SW480 (cell line): Measurements from ENCODE around the gene UBASH3A.
A peak's percentile ranks its signal among the peaks of the same experiment; 100 is the strongest.

ENCODE experiments used
- DNase-seq: peaks from one replicate; pipeline ENCODE4 v3.0.0-alpha.2; 2016; ENCODE audit warnings: low spot score

Gene UBASH3A

DNA sequence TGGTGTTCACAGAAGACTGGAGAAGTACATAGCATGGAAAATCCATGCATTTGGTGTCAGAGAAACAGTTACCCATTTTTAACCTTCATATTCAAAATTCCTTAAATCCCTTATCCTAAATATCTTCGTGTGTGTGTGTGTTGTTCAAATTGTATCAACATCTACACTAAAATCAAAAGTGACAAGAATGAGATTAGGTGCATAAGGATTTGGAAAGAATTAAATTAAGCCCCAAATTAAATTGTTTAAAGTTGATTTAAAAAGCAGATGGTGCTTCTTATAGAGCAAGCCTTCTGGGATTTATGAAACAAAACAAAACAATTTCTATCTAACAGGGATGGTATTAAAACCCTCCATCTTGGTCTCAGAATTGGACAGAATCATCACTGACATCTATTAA, 87.6 kb downstream of the UBASH3A start:
- no peak for DNase-seq

DNA sequence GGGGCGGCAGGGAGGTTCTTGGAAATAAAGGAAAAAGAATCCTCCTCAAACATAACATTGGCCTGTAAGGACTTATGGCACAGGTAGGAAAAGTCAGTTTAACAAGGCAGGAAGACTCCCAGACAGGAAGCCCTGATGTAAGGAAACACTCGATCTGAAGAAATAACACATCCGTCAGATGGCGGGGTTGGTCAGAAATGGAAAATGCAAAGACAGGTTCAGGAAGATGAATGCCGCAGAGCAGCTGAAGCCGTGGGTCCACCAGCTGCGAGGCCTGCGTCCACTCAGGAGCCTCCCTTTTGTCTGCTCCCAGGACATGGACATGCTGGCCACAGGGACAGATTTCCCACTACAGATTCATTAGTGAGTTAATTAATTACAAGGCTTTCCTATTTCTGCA, 88.5 kb downstream of the UBASH3A start:
- no peak for DNase-seq

DNA sequence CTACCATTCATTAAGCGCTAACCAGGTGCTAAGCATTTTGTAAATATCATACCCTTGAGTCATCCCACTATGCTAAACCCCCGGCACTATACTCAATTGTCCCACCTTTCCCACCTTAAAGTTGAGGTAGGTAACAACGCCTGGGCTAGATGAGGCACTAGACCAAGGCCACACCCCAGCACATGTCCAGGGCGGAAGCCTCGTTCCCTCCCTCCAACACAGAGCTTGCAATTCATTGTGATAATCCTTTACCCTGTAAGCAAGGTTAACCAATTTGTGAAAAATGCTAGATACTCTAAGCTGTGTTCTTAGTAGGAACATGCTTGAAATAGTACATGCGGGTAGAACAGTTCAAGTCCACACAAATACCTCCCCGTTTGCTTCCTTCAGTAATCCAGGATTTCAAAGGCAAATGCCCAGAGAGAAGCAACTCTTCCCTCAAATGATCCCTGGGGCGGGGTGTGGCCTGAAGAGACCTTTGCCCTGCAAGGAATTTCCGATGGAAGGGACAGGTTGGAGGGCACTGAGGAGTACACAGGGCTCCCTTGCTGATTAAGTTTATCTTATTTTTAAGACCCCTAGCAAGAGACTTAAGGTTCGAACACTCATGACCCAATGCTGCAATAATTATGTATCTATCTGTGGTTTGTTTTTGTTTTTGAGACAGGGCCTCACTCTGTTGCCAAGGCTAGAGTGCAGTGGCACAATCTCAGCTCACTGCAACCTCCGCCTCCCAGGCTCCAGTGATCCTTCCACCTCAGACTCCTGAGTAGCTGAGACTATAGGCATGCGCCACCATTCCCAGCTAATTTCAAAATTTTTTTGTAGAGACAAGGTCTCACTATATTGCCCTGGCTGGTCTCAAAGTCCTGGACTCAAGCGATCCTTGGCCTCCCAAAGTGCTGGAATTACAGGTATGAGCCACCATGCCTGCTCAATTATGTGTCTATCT, 89.7 kb downstream of the UBASH3A start:
- peak; percentile 27 for DNase-seq

DNA sequence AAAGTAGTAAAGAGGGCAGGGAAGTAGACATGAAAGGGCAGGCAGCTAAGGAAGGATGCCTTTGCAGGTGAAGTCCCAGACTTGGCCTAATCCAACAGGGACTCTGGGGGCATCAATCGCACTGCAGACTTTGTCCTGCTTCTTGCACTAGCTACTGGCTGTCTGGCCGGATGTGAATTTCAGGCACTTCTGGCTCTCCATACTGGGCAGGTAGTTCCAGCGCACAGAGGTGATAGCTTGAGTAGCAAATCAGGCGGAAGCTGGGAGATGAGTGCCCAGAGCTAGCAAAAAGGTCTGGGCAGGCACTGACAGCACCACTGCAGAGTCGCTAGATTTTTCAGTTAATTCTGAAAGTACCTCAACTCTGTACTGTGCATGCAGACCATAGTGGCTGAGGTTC, 91.3 kb downstream of the UBASH3A start:
- DNase-seq: no peak

- peak; percentile 58 for DNase-seq
These were observed 92.0 kb downstream of the UBASH3A start for GRCh38 chr21:42495765-42496119.

DNA sequence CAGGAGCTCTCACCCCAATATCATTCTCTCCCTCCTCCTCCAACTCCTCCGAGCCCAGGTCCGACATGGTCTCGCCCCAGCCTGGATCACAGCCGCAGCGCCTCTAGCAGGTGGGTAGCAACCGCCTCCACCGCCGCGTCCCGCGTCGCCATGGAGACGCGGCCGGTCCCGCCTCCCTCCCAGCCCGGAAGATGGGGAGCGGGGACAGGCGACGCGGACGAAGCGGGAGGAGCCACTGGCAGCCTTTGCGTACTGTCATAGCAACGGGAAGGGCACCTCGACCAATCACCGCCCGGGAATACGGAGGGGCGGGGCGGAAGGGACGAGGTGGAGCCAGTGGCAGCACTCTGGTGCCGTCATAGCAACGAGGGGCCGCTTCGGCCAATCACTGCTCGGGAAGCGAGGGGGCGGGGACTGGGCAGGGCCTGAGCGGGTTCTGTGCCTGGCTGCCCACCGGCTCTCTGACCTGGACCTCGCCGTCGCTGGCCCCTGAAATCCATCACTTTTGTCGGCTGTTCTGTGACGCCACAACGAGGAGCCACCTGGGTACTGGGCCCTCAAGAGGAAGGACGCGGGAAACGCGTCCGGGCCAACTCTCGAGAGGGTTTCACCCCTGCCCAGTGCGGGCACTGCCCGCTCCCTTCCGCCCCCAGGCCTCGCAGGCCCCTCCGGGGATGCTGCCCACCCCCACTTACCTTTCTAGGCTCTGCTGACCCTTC, 92.6 kb downstream of the UBASH3A start, which contains the start of gene RSPH1:
RSPH1 (minus strand) TSS at position 105 of the 719 bp plus-strand sequence; CDS start at position 67, 38 bp downstream.
- DNase-seq: peak; percentile 99

GRCh38 chr21:42496839-42497202, 93.1 kb downstream of the UBASH3A start:
- no peak for DNase-seq
